GM18499 (cell line): ENCODE measurements around the gene CLRN2.
"Not testable (repeated sequence)": the region's sequence is repeated elsewhere in the genome, so short reads cannot be mapped to it uniquely, and the experiment has no call there.

Experiments used
- ATAC-seq: cut with Tn5 transposase; IDR thresholded peaks from one replicate; pipeline ENCODE4 v1.9.1; 2021; ENCODE audit warnings: moderate number of reproducible peaks; ENCODE audit not compliant: insufficient read depth, unreplicated experiment

CLRN2 gene

DNA sequence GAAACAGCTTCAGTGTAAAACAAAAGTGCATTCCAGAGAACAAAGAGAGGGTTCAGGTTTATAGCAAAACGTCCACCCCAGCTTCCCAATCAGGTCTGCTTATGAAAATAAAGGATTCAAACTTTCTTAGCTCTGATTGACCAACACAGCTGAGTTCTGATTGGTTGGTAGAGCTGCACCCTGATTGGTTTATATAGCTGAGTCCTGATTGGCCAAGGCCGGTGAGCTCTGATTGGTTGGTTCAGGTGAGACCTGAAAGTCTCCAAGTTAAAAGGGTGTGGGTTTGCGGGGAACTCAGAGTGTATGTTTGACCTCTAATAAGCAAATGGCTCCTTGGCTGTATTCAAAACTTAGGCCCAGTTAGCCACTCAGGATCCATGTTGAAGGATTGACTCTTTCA lies 20.9 kb downstream of the CLRN2 start:
- no peak for ATAC-seq

DNA sequence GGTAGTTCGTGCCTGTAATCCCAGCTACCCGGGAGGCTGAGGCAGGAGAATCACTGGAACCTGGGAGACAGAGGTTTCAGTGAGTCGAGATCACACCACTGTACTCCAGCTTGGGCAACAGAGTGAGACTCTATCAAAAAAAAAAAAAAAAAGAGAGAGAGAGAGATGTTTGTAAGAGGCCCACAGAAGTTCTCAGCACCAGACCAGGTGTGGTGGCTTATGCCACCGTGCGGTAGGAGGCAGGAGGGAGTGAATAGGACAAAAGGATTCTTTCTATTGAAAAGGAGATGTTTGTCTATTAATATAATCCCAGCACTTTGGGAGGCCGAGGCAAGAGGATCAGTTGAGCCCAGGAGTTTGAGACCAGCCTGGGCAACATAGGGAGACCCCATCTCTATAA lies 22.1 kb downstream of the CLRN2 start:
- not testable (repeated sequence) for ATAC-seq

GRCh38 chr4:17544205-17544604 lies 29.2 kb downstream of the CLRN2 start:
- ATAC-seq = no peak

DNA sequence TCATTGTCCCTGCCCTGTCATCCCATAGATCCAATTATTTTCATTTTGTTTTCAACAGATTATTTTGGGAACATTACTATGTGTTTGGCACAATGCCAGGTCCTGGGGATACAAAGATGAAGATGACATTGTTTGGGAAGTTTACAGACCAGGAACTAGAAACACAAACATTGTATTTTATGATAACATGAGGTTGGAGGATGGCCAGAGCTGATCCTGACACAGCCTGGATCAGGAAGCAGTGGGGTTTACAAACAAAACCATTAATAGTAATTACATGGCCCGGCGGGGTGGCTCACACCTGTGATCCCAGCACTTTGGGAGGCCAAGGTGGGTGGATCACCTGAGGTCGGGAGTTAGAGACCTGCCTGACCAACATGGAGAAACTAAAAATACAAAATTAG lies 29.9 kb downstream of the CLRN2 start:
- no peak for ATAC-seq

GRCh38 chr4:17545374-17546140 lies 30.6 kb downstream of the CLRN2 start:
- ATAC-seq = no peak

DNA sequence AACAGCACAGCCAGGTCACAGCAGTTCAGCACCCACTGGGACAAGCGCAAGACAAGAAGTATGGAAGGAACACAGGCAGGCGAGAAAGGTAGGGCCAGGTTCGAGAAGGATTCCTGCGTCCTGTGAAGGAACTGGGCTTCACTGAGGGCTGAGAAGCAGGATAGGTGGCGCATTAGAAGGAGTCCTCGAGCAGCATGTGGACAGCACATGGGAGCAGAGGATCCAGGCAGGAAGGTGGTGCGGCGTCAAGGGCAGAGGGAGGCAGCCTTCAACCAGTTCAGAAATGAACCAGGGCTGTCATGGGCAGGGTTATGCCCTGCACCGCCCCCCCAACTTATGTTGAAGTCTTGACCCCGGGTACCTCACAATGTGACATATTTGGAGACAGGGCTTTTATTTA lies 31.3 kb downstream of the CLRN2 start:
- no peak for ATAC-seq

- ATAC-seq = no peak
These were observed 31.7 kb downstream of the CLRN2 start for GRCh38 chr4:17546678-17547077.

- ATAC-seq = no peak
These were observed 35.6 kb downstream of the CLRN2 start for GRCh38 chr4:17550549-17550948.

DNA sequence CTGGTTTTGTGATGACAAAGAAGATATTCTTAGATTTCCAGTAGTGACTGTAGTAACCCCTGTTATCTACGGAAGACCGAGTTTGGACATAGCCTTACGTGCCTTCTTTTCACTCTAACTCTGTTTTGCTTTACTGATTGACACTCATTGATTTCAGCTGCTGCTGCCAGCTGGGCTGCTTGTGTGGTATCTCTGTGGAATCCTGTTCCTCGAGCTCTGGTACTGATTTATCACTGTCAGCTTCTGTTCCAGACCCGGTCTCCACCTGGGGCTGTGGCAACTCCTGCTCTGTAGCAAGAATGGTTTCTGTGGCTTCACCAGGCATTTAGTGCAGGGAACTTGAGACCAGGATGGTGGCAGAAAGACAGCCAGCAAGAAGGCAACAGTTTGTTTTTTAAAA lies 37.5 kb downstream of the CLRN2 start:
- ATAC-seq = no peak

GRCh38 chr4:17554568-17554967 lies 39.6 kb downstream of the CLRN2 start:
- no peak for ATAC-seq

DNA sequence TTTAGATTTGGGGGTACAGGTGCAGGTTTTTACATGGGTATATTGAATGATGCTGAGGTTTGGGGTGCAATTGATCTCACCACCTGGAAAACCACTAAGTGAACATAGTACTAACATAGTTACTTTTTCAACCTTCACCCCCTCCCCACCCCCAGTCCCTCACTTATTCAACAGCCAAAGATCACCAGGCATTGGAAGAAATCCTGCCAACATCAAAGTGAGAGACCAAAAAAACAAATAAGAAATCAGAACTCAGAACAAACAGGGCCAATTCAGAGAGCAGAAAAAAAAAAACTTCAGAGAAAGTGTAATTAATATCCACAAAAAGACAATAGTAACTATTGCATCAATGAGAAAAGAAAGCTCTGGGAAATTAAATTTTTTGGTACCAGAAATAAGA lies 41.5 kb downstream of the CLRN2 start:
- ATAC-seq = no peak

GRCh38 chr4:17557880-17558279 lies 42.9 kb downstream of the CLRN2 start:
- ATAC-seq = no peak

- no peak for ATAC-seq
These were observed 44.2 kb downstream of the CLRN2 start for GRCh38 chr4:17558941-17559708.

DNA sequence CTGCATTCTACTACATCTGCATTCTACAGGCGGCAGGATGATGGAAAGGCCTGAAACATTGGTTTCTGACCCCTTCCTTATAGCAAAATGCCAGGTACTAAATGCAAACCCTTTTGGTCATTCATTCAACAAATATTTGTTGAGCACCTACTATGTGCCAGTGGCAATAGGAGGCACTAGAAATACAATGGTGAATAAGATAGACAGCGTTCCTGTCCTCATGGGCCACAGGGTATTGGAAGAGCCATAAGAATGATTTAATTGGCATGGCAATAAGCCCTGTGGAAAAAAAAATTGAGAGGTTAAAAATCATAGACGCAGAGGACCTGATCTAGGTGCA lies 44.7 kb downstream of the CLRN2 start:
- ATAC-seq = no peak

- ATAC-seq = no peak
These were observed 45.2 kb downstream of the CLRN2 start for GRCh38 chr4:17560065-17560673.

DNA sequence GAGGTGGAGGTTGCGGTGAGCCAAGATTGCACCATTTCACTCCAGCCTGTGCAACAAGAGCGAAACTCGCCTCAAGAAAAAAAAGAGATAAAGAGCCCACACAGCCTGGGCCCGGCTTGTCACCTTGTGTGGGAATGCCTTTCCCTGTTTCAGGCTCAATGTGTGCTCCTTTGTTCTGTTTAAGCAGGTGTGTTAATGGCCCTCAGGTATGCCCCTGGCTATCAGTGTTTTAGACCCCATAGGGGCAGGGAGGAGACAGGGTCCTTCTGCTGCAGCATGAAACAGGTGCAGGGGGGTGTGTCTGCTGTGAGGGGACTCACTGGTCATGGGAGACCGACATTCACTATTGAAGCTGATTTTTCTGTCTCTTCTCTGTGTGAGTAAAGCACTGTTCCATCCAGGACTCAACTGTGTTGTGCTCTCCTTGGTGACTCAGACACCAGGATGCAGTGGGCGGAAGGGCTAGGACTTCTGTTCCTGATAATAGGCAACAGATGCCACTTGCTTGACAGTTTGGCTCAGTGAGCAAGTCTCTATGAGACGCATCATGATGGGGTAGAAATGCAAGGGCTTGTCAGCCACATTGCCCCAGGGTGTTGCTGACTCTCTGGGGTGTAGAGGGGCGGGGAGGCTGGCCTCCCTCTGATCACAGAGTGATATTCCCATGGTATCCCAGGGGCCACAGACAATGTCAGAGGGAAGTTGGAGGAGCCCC lies 46.4 kb downstream of the CLRN2 start:
- ATAC-seq = no peak

GRCh38 chr4:17562157-17562556 lies 47.2 kb downstream of the CLRN2 start:
- no peak for ATAC-seq

DNA sequence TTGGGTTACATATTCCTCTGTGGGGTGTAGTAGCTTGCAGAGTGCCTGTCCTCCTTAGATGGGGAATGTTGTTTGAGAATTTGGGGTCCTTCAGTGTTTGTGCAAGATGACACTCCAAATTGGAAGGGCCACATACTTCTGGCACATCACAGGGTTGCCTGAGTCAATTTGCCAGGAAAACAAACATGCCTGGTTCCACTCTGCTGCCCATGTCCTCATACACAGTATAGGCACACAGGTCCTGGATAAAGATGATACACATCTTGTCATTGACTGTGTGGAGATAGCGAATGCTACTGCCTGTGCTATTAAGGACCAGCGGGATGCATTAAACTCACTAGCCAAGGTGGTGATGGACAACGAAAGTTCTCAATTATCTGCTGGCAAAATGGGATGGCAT lies 50.9 kb downstream of the CLRN2 start:
- no peak for ATAC-seq

- no peak for ATAC-seq
These were observed 52.3 kb downstream of the CLRN2 start for GRCh38 chr4:17567271-17567670.

DNA sequence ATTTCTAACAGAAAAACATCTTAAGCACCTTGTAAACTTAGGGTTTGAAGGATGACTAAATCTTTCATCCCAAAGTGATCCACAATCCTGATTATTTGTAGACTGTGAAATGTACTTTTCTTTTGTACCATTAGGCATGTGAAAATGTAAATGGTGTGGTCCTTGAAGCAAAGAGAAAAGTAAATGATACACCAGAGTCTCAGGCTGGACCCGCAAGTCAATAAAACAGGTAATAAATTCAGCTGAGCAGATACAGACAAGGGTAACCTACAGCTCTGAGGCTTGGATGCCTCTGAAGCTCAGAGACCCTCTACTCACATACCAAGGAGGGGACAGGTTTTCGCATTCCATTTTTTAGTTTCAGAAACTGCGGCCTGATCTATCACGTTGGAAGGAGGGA lies 59.2 kb downstream of the CLRN2 start:
- ATAC-seq = no peak

DNA sequence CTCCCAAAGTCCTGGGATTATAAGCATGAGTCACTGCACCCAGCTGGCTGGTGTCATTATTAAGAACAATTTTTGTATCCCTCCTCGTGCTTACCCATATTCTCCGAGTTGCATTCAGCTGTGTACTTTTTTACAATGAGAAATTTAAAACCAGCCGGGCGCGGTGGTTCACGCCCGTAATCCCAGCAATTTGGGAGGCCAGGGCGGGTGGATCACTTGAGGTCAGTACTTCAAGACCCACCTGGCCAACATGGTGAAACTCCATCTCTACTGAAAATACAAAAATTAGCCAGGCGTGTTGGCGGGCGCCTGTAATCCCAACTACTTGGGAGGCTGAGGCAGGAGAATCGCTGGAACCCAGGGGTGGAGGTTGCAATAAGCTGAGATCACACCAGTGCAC lies 60.2 kb downstream of the CLRN2 start:
- not testable (repeated sequence) for ATAC-seq
